ENCODE measurements around the gene FNDC3B.

Gene FNDC3B

GRCh38 chr3:172282850-172283249 lies 243.5 kb downstream of the FNDC3B start:
- H2AK5ac ChIP-seq (ENCODE audit: low read depth, low read length) = no peak overlapping the region
- no peak overlapping the region for H2AFZ ChIP-seq (ENCODE audit: low read length)
- DNase-seq (ENCODE audit: low spot score) = no peak
- no peak overlapping the region for H2BK12ac ChIP-seq (ENCODE audit: low read length)
- H4K8ac ChIP-seq (ENCODE audit: low read depth, low read length) = no peak overlapping the region
- H3K4me3 ChIP-seq (ENCODE audit: low read length in 2 of 2) = no peak overlapping the region
- no peak overlapping the region for H2BK120ac ChIP-seq (ENCODE audit: low read depth, low read length)
- H2BK15ac ChIP-seq (ENCODE audit: low read length) = no peak overlapping the region
- H2BK5ac ChIP-seq (ENCODE audit: low read length) = no peak overlapping the region
- no peaks in the 10 kb centered on the region for H3K9me3 ChIP-seq (replicated peaks in 1 of 2; ENCODE audit: control insufficient read depth in 2 of 2, insufficient read depth in 1 of 2, low read depth in 1 of 2, low read length in 2 of 2)
- H3K27ac ChIP-seq (replicated peaks; ENCODE audit: low read length) = no peak overlapping the region
- H3K4me2 ChIP-seq (ENCODE audit: insufficient read depth, low read length, poor library complexity, severe bottlenecking) = no peak overlapping the region
- H3K23ac ChIP-seq (ENCODE audit: low read depth, low read length, poor library complexity) = no peak overlapping the region
- no peak overlapping the region for H3K18ac ChIP-seq (ENCODE audit: low read length)
- peaks cover 0 to 3% of the 10 kb centered on the region in 2 donors for H3K4me1 ChIP-seq (ENCODE audit: control insufficient read depth in 2 of 2, insufficient read depth in 1 of 2, low read depth in 1 of 2, low read length in 2 of 2)
- peaks cover 5 to 48% of the 10 kb centered on the region in 2 donors for H3K36me3 ChIP-seq (replicated peaks in 1 of 2; ENCODE audit: control insufficient read depth in 2 of 2, insufficient read depth in 2 of 2, low read length in 2 of 2)
- no peak overlapping the region for H4K91ac ChIP-seq (ENCODE audit: low read depth, low read length, poor library complexity)
- H3K27me3 ChIP-seq (ENCODE audit: control insufficient read depth in 3 of 3, insufficient read depth in 3 of 3, low read depth in 1 of 3, low read length in 3 of 3) = no peaks in the 10 kb centered on the region
- H3K14ac ChIP-seq (ENCODE audit: low read length) = no peak overlapping the region
- H3K9ac ChIP-seq (ENCODE audit: low read depth, low read length, poor library complexity) = no peak overlapping the region
- H3K4ac ChIP-seq (ENCODE audit: low read length) = no peak overlapping the region
- no peaks in the 10 kb centered on the region for H3K79me1 ChIP-seq (ENCODE audit: low read depth, low read length)
- no CpG with 5 or more reads among the region's 3 CpGs for WGBS, 2 donors (ENCODE audit: extremely low coverage in 2 of 2, insufficient read length in 2 of 2, insufficient replicate concordance in 1 of 2)

GRCh38 chr3:172283841-172284357 lies 244.5 kb downstream of the FNDC3B start:
- no peak overlapping the region for H3K4me3 ChIP-seq (ENCODE audit: low read length in 2 of 2)
- H3K36me3 ChIP-seq (replicated peaks in 1 of 2; ENCODE audit: control insufficient read depth in 2 of 2, insufficient read depth in 2 of 2, low read length in 2 of 2) = peaks cover 7 to 54% of the 10 kb centered on the region in 2 donors
- no peak overlapping the region for H4K8ac ChIP-seq (ENCODE audit: low read depth, low read length)
- H3K14ac ChIP-seq (ENCODE audit: low read length) = no peak overlapping the region
- no peak for DNase-seq (ENCODE audit: low spot score)
- no peaks in the 10 kb centered on the region for H3K79me1 ChIP-seq (ENCODE audit: low read depth, low read length)
- no peak overlapping the region for H3K9ac ChIP-seq (ENCODE audit: low read depth, low read length, poor library complexity)
- no peak overlapping the region for H2BK12ac ChIP-seq (ENCODE audit: low read length)
- H2BK15ac ChIP-seq (ENCODE audit: low read length) = no peak overlapping the region
- H3K27me3 ChIP-seq (ENCODE audit: control insufficient read depth in 3 of 3, insufficient read depth in 3 of 3, low read depth in 1 of 3, low read length in 3 of 3) = no peaks in the 10 kb centered on the region
- no peak overlapping the region for H2AFZ ChIP-seq (ENCODE audit: low read length)
- H3K18ac ChIP-seq (ENCODE audit: low read length) = no peak overlapping the region
- no peak overlapping the region for H2BK5ac ChIP-seq (ENCODE audit: low read length)
- H3K27ac ChIP-seq (replicated peaks; ENCODE audit: low read length) = no peak overlapping the region
- H3K9me3 ChIP-seq (replicated peaks in 1 of 2; ENCODE audit: control insufficient read depth in 2 of 2, insufficient read depth in 1 of 2, low read depth in 1 of 2, low read length in 2 of 2) = no peaks in the 10 kb centered on the region
- no peak overlapping the region for H2BK120ac ChIP-seq (ENCODE audit: low read depth, low read length)
- H2AK5ac ChIP-seq (ENCODE audit: low read depth, low read length) = no peak overlapping the region
- no CpG with 5 or more reads among the region's 5 CpGs for WGBS, 2 donors (ENCODE audit: extremely low coverage in 2 of 2, insufficient read length in 2 of 2, insufficient replicate concordance in 1 of 2)
- H3K23ac ChIP-seq (ENCODE audit: low read depth, low read length, poor library complexity) = no peak overlapping the region
- H3K4me2 ChIP-seq (ENCODE audit: insufficient read depth, low read length, poor library complexity, severe bottlenecking) = no peak overlapping the region
- H3K4me1 ChIP-seq (ENCODE audit: control insufficient read depth in 2 of 2, insufficient read depth in 1 of 2, low read depth in 1 of 2, low read length in 2 of 2) = peaks cover 0 to 5% of the 10 kb centered on the region in 2 donors
- no peak overlapping the region for H3K4ac ChIP-seq (ENCODE audit: low read length)
- H4K91ac ChIP-seq (ENCODE audit: low read depth, low read length, poor library complexity) = no peak overlapping the region

GRCh38 chr3:172285844-172286243 lies 246.5 kb downstream of the FNDC3B start:
- no peak overlapping the region for H3K4me2 ChIP-seq (ENCODE audit: insufficient read depth, low read length, poor library complexity, severe bottlenecking)
- peaks cover 7 to 72% of the 10 kb centered on the region in 2 donors for H3K36me3 ChIP-seq (replicated peaks in 1 of 2; ENCODE audit: control insufficient read depth in 2 of 2, insufficient read depth in 2 of 2, low read length in 2 of 2)
- H4K91ac ChIP-seq (ENCODE audit: low read depth, low read length, poor library complexity) = no peak overlapping the region
- H3K14ac ChIP-seq (ENCODE audit: low read length) = no peak overlapping the region
- H2BK15ac ChIP-seq (ENCODE audit: low read length) = no peak overlapping the region
- no peak overlapping the region for H3K18ac ChIP-seq (ENCODE audit: low read length)
- no peak overlapping the region for H3K23ac ChIP-seq (ENCODE audit: low read depth, low read length, poor library complexity)
- DNase-seq (ENCODE audit: low spot score) = no peak
- no CpG with 5 or more reads among the region's 4 CpGs for WGBS, 2 donors (ENCODE audit: extremely low coverage in 2 of 2, insufficient read length in 2 of 2, insufficient replicate concordance in 1 of 2)
- H2BK5ac ChIP-seq (ENCODE audit: low read length) = no peak overlapping the region
- H3K9ac ChIP-seq (ENCODE audit: low read depth, low read length, poor library complexity) = no peak overlapping the region
- H3K27ac ChIP-seq (replicated peaks; ENCODE audit: low read length) = no peak overlapping the region
- H3K79me1 ChIP-seq (ENCODE audit: low read depth, low read length) = no peaks in the 10 kb centered on the region
- H2AFZ ChIP-seq (ENCODE audit: low read length) = no peak overlapping the region
- no peaks in the 10 kb centered on the region for H3K9me3 ChIP-seq (replicated peaks in 1 of 2; ENCODE audit: control insufficient read depth in 2 of 2, insufficient read depth in 1 of 2, low read depth in 1 of 2, low read length in 2 of 2)
- H2BK120ac ChIP-seq (ENCODE audit: low read depth, low read length) = no peak overlapping the region
- no peak overlapping the region for H2BK12ac ChIP-seq (ENCODE audit: low read length)
- no peaks in the 10 kb centered on the region for H3K27me3 ChIP-seq (ENCODE audit: control insufficient read depth in 3 of 3, insufficient read depth in 3 of 3, low read depth in 1 of 3, low read length in 3 of 3)
- H3K4ac ChIP-seq (ENCODE audit: low read length) = no peak overlapping the region
- H4K8ac ChIP-seq (ENCODE audit: low read depth, low read length) = no peak overlapping the region
- H2AK5ac ChIP-seq (ENCODE audit: low read depth, low read length) = no peak overlapping the region
- no peak overlapping the region for H3K4me3 ChIP-seq (ENCODE audit: low read length in 2 of 2)
- H3K4me1 ChIP-seq (ENCODE audit: control insufficient read depth in 2 of 2, insufficient read depth in 1 of 2, low read depth in 1 of 2, low read length in 2 of 2) = peaks cover 0 to 2% of the 10 kb centered on the region in 2 donors

GRCh38 chr3:172286548-172287148 lies 247.3 kb downstream of the FNDC3B start:
- Histone ChIP-seq H3K4me1 (ENCODE audit: control insufficient read depth in 2 of 2, insufficient read depth in 1 of 2, low read depth in 1 of 2, low read length in 2 of 2) (peaks cover 0 to 2% of the 10 kb centered on the region in 2 donors), H2BK15ac (ENCODE audit: low read length) (no peak overlapping the region), H4K8ac (ENCODE audit: low read depth, low read length) (no peak overlapping the region), H3K9ac (ENCODE audit: low read depth, low read length, poor library complexity) (no peak overlapping the region), H2AK5ac (ENCODE audit: low read depth, low read length) (no peak overlapping the region), H3K4ac (ENCODE audit: low read length) (no peak overlapping the region), H3K79me1 (ENCODE audit: low read depth, low read length) (no peaks in the 10 kb centered on the region), H4K91ac (ENCODE audit: low read depth, low read length, poor library complexity) (no peak overlapping the region), H3K23ac (ENCODE audit: low read depth, low read length, poor library complexity) (no peak overlapping the region), H2BK120ac (ENCODE audit: low read depth, low read length) (no peak overlapping the region), H3K14ac (ENCODE audit: low read length) (no peak overlapping the region), H3K18ac (ENCODE audit: low read length) (no peak overlapping the region), H3K27ac (replicated peaks; ENCODE audit: low read length) (peak overlapping the region; percentile 8), H2BK12ac (ENCODE audit: low read length) (no peak overlapping the region), H2BK5ac (ENCODE audit: low read length) (no peak overlapping the region), H3K9me3 (replicated peaks in 1 of 2; ENCODE audit: control insufficient read depth in 2 of 2, insufficient read depth in 1 of 2, low read depth in 1 of 2, low read length in 2 of 2) (no peaks in the 10 kb centered on the region), H3K27me3 (ENCODE audit: control insufficient read depth in 3 of 3, insufficient read depth in 3 of 3, low read depth in 1 of 3, low read length in 3 of 3) (no peaks in the 10 kb centered on the region), H2AFZ (ENCODE audit: low read length) (no peak overlapping the region), H3K4me3 (ENCODE audit: low read length in 2 of 2) (no peak overlapping the region), H3K36me3 (replicated peaks in 1 of 2; ENCODE audit: control insufficient read depth in 2 of 2, insufficient read depth in 2 of 2, low read length in 2 of 2) (peaks cover 7 to 80% of the 10 kb centered on the region in 2 donors), H3K4me2 (ENCODE audit: insufficient read depth, low read length, poor library complexity, severe bottlenecking) (no peak overlapping the region)
- no CpG with 5 or more reads among the region's 3 CpGs for WGBS, 2 donors (ENCODE audit: extremely low coverage in 2 of 2, insufficient read length in 2 of 2, insufficient replicate concordance in 1 of 2)
- DNase-seq (ENCODE audit: low spot score) = no peak
